ENCODE measurements around the gene TMEM87B. TPM values are rescaled to one million over a fixed set of nuclear protein-coding genes. Genes with fewer than 3 reads are reported as not detected.

The TMEM87B gene
- total RNA-seq, 1 experiment from 2014 or later: 10.5 TPM

- Mint-ChIP-seq H3K27me3 (ENCODE audit: low read depth) (no peaks in the 10 kb centered on the region), H3K9me3 (no peaks in the 10 kb centered on the region), H3K4me3 (no peak overlapping the region), H3K27ac (no peak overlapping the region), H3K36me3 (ENCODE audit: insufficient read depth in 1 of 3, low read depth in 3 of 3) (peaks cover 10 to 33% (median 27%) of the 10 kb centered on the region in 3 experiments), H3K4me1 (peaks cover 13 to 19% of the 10 kb centered on the region in 2 experiments)
- Histone ChIP-seq H3T11ph (ENCODE audit: low read length) (no peak overlapping the region), H4K8ac (replicated peaks; ENCODE audit: insufficient read length, low read depth, low read length) (no peak overlapping the region), H3K4ac (ENCODE audit: low read depth, low read length) (no peak overlapping the region), H4K91ac (ENCODE audit: insufficient read length, low read depth, low read length) (no peak overlapping the region), H3K4me2 (ENCODE audit: insufficient read depth, insufficient read length, low read length) (no peak overlapping the region), H4K5ac (ENCODE audit: insufficient read length, low read depth, low read length) (no peak overlapping the region), H3K27ac (ENCODE audit: insufficient read length, low read depth, low read length) (no peak overlapping the region), H3K23ac (ENCODE audit: insufficient read length, low read depth, low read length) (no peak overlapping the region), H4K20me1 (ENCODE audit: control insufficient read depth, insufficient read depth, insufficient read length) (no peaks in the 10 kb centered on the region), H3K9ac (ENCODE audit: extremely low read depth, insufficient read length, low read length) (no peak overlapping the region), H2AK5ac (ENCODE audit: insufficient read length, low read length) (no peak overlapping the region), H2BK20ac (ENCODE audit: low read depth, low read length, poor library complexity, severe bottlenecking) (no peak overlapping the region), H2BK5ac (ENCODE audit: insufficient read length, low read length) (no peak overlapping the region), H3K79me2 (ENCODE audit: insufficient read depth, low read length) (no peaks in the 10 kb centered on the region), H3K23me2 (ENCODE audit: insufficient read length, low read depth, low read length, poor library complexity, severe bottlenecking) (peaks cover under 1% of the 10 kb centered on the region), H3K79me1 (ENCODE audit: insufficient read depth, low read depth, low read length, poor library complexity, severe bottlenecking) (no peaks in the 10 kb centered on the region), H2BK120ac (ENCODE audit: low read depth, low read length, poor library complexity, severe bottlenecking) (no peak overlapping the region), H3K56ac (ENCODE audit: insufficient read length, low read depth, low read length) (no peak overlapping the region), H3K4me1 (ENCODE audit: insufficient read depth, low read length) (no peaks in the 10 kb centered on the region), H3K14ac (ENCODE audit: insufficient read depth, low read length) (no peak overlapping the region), H3K9me3 (ENCODE audit: control insufficient read depth, low read depth, low read length) (no peaks in the 10 kb centered on the region), H3K18ac (ENCODE audit: insufficient read length, low read depth, low read length) (no peak overlapping the region), H2BK12ac (ENCODE audit: insufficient read length, low read depth, low read length) (no peak overlapping the region), H2AFZ (ENCODE audit: low read length) (no peak overlapping the region), H2BK15ac (ENCODE audit: low read depth, low read length) (no peak overlapping the region), H3K27me3 (ENCODE audit: insufficient read depth, low read length) (no peaks in the 10 kb centered on the region)
- no peak for TF ChIP-seq CTCF (conservative IDR thresholded peaks at IDR 0.05)
- no peak for DNase-seq
- no CpG with 5 or more reads among the region's 1 CpG for WGBS (ENCODE audit: extremely low coverage, insufficient read length, low lambda C conversion rate)
Observed at GRCh38 chr2:112061299-112061698, 6.2 kb downstream of the TMEM87B start.
